ENCODE measurements around the gene GPR17.

DNA sequence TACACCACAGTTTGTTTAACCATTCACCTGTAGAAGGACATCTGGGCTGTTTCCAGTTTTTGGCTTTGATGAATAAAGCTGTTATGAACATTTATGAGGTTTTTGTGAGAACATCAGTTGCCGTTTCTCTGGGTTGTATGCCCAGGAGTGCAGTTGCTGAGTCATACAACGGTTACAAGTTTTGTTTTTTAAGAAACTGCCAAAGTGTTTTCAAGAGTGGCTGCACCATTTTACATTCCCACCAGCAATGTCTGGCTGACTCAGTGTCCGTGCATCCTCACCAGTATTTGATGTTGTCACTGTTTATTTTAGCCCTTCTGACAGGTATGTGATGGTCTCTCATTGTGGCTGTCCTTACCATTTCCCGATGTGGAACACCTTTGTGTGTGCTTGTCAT is 48.0 kb upstream of the GPR17 start:
- TF ChIP-seq POLR2A (IDR thresholded peaks at IDR 0.05) = no peak
- TF ChIP-seq, protein P1, sequence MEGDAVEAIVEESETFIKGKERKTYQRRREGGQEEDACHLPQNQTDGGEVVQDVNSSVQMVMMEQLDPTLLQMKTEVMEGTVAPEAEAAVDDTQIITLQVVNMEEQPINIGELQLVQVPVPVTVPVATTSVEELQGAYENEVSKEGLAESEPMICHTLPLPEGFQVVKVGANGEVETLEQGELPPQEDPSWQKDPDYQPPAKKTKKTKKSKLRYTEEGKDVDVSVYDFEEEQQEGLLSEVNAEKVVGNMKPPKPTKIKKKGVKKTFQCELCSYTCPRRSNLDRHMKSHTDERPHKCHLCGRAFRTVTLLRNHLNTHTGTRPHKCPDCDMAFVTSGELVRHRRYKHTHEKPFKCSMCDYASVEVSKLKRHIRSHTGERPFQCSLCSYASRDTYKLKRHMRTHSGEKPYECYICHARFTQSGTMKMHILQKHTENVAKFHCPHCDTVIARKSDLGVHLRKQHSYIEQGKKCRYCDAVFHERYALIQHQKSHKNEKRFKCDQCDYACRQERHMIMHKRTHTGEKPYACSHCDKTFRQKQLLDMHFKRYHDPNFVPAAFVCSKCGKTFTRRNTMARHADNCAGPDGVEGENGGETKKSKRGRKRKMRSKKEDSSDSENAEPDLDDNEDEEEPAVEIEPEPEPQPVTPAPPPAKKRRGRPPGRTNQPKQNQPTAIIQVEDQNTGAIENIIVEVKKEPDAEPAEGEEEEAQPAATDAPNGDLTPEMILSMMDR (IDR thresholded peaks at IDR 0.05 in 4 of 5, conservative IDR thresholded peaks at IDR 0.05 in 1 of 5) = no peak
